ENCODE measurements around the gene ARHGAP24. TPM values are rescaled to one million over a fixed set of nuclear protein-coding genes. Genes with fewer than 3 reads are reported as not detected.

ARHGAP24 gene
- polyA plus RNA-seq, 3 donors: 12.5 to 32.0 (median 18.8) TPM

DNA sequence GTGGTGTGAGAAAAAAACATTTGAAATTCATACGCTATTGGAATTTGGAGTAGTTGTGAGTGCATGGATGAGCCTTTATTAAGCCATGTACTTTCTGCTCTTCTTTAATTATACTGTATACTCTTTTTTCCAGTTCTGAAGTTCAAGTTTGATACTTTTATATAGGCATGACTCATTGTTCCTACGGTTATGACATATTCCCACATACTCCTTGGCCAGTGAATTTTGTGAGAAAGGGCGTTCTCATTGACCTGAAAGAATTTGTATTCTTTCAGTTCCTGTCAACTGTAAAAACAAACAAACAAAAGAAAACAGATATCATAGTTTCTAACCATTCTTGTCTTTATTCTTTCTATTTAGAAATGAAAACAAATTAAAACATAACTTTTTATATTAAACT, 477.6 kb downstream of the ARHGAP24 start:
- Histone ChIP-seq H2AFZ (ENCODE audit: insufficient read depth, low read depth, low read length, poor library complexity, severe bottlenecking) (no peak overlapping the region), H3K4me3 (replicated peaks in 1 of 3; ENCODE audit: low read depth in 2 of 3, low read length in 3 of 3) (no peak overlapping the region), H3K9me3 (replicated peaks in 1 of 2; ENCODE audit: control insufficient read depth in 1 of 2, insufficient read depth in 1 of 2, low read length in 2 of 2) (no peaks in the 10 kb centered on the region), H3K36me3 (replicated peaks in 1 of 2; ENCODE audit: control insufficient read depth in 1 of 2, insufficient read depth in 2 of 2, low read length in 2 of 2) (peaks cover 0 to 10% of the 10 kb centered on the region in 2 donors), H3K4me2 (replicated peaks; ENCODE audit: extremely low read depth, low read length, poor library complexity, severe bottlenecking) (no peak overlapping the region), H3K79me2 (ENCODE audit: insufficient read depth, low read length) (no peaks in the 10 kb centered on the region), H4K20me1 (ENCODE audit: insufficient read depth, low read length) (peaks cover 9% of the 10 kb centered on the region), H3K27ac (ENCODE audit: low read depth in 1 of 2, low read length in 2 of 2) (no peak overlapping the region), H3K9ac (ENCODE audit: insufficient read depth, low read length, poor library complexity, severe bottlenecking) (no peak overlapping the region), H3K4me1 (ENCODE audit: control insufficient read depth in 1 of 2, insufficient read depth in 2 of 2, low read length in 2 of 2) (no peaks in the 10 kb centered on the region), H3K27me3 (ENCODE audit: control insufficient read depth in 2 of 2, insufficient read depth in 2 of 2, low read length in 2 of 2) (no peaks in the 10 kb centered on the region)
- no peaks in the 10 kb centered on the region for H3K27me3 Mint-ChIP-seq (ENCODE audit: low read depth in 3 of 3)
- intact Hi-C loops (cut with micrococcal nuclease): no loop called here
- no peak overlapping the region for H3K4me3 Mint-ChIP-seq
- no peak for DNase-seq
- H3K4me1 Mint-ChIP-seq: no peaks in the 10 kb centered on the region
- no peak for TF ChIP-seq CTCF (IDR thresholded peaks at IDR 0.05)
- peaks cover 11 to 16% of the 10 kb centered on the region in 2 donors for H3K36me3 Mint-ChIP-seq
- no CpG with 5 or more reads among the region's 3 CpGs for WGBS (ENCODE audit: insufficient coverage)
- H3K9me3 Mint-ChIP-seq: peaks cover 0 to 4% (median 0%) of the 10 kb centered on the region in 7 donors
- no peak overlapping the region for H3K27ac Mint-ChIP-seq

DNA sequence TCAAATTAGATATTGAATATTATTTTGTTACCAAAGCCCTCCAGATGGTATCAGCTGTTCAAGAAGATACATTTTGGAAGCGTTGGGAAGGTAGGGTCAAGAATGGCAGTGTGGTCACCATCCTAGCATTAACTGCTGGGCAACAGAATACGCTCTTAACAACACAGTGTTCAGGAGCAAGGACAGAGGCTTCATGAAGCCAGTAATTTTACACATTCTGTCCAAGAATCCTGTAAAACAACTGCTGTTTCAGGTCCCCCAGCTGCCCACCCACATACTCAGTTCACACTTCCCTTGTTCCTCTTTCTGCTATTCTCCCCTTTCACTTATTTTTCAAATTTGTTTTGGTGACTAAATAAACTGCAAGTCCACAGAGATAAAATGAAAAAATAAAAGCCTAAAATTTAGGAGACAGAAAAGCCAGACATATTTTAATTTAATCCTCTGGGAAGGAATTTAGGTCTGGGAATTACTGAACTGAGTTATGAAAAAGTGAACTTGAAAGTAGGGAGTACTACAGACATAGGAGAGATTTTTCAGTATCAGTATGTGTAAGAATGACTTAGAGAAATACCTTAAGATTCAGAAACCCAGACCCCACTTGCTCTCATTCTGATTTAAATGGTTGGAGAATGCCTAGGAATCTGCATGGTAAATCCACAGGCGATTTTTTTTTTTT, 478.2 kb downstream of the ARHGAP24 start:
- intact Hi-C loops (cut with micrococcal nuclease): no loop called here
- Histone ChIP-seq H4K20me1 (ENCODE audit: insufficient read depth, low read length) (peaks cover 8% of the 10 kb centered on the region), H3K27me3 (ENCODE audit: control insufficient read depth in 2 of 2, insufficient read depth in 2 of 2, low read length in 2 of 2) (no peaks in the 10 kb centered on the region), H3K79me2 (ENCODE audit: insufficient read depth, low read length) (no peaks in the 10 kb centered on the region), H2AFZ (ENCODE audit: insufficient read depth, low read depth, low read length, poor library complexity, severe bottlenecking) (no peak overlapping the region), H3K9ac (ENCODE audit: insufficient read depth, low read length, poor library complexity, severe bottlenecking) (no peak overlapping the region), H3K4me1 (ENCODE audit: control insufficient read depth in 1 of 2, insufficient read depth in 2 of 2, low read length in 2 of 2) (no peaks in the 10 kb centered on the region), H3K9me3 (replicated peaks in 1 of 2; ENCODE audit: control insufficient read depth in 1 of 2, insufficient read depth in 1 of 2, low read length in 2 of 2) (no peaks in the 10 kb centered on the region), H3K4me2 (replicated peaks; ENCODE audit: extremely low read depth, low read length, poor library complexity, severe bottlenecking) (no peak overlapping the region), H3K4me3 (replicated peaks in 1 of 3; ENCODE audit: low read depth in 2 of 3, low read length in 3 of 3) (no peak overlapping the region), H3K27ac (ENCODE audit: low read depth in 1 of 2, low read length in 2 of 2) (no peak overlapping the region), H3K36me3 (replicated peaks in 1 of 2; ENCODE audit: control insufficient read depth in 1 of 2, insufficient read depth in 2 of 2, low read length in 2 of 2) (peaks cover 0 to 10% of the 10 kb centered on the region in 2 donors)
- peaks cover 0 to 4% (median 0%) of the 10 kb centered on the region in 7 donors for H3K9me3 Mint-ChIP-seq
- 83% methylated on average over 2 of the region's 3 CpGs for WGBS (ENCODE audit: insufficient coverage)
- TF ChIP-seq CTCF (IDR thresholded peaks at IDR 0.05): no peak
- H3K4me1 Mint-ChIP-seq: no peaks in the 10 kb centered on the region
- peaks cover 11 to 16% of the 10 kb centered on the region in 2 donors for H3K36me3 Mint-ChIP-seq
- H3K27ac Mint-ChIP-seq: no peak overlapping the region
- DNase-seq: no peak
- no peaks in the 10 kb centered on the region for H3K27me3 Mint-ChIP-seq (ENCODE audit: low read depth in 3 of 3)
- no peak overlapping the region for H3K4me3 Mint-ChIP-seq

Measured in CD14-positive monocyte (primary cell).